SU-DHL-6 (cell line): Measurements from ENCODE around the gene SETD4.

ENCODE experiments used
- H2AFZ ChIP-seq: fragments of 200-600 bp; sonication (generic); 2 replicates; pipeline ENCODE4 v1.6.1; 2014; ENCODE audit warnings: low read depth, mild to moderate bottlenecking, moderate library complexity, mixed read lengths, antibody characterized with exemption, low read length; ENCODE audit not compliant: severe bottlenecking
- H3F3A ChIP-seq: fragments of 200-600 bp; shearing (Covaris generic); 2 replicates; pipeline ENCODE4 v1.6.0; 2016; ENCODE audit warnings: antibody characterized with exemption, mild to moderate bottlenecking; ENCODE audit not compliant: insufficient read depth
- H3K27ac ChIP-seq: fragments of 200-600 bp; sonication (generic); 2 replicates; pipeline ENCODE4 v1.5.1; 2016; ENCODE audit warnings: low read depth, mild to moderate bottlenecking, low read length, moderate library complexity, mixed read lengths
- H3K27me3 ChIP-seq: fragments of 200-600 bp; sonication (generic), shearing (Covaris generic); 2 replicates; pipeline ENCODE4 v1.6.0; 2014; ENCODE audit warnings: mild to moderate bottlenecking, low read length
- H3K36me3 ChIP-seq: fragments of 200-600 bp; sonication (generic); 2 replicates; pipeline ENCODE4 v1.6.1; 2014; ENCODE audit warnings: mild to moderate bottlenecking, low read length, mixed read lengths
- H3K4me2 ChIP-seq: fragments of 300-600, 200-600 bp; shearing (Covaris generic), sonication (generic); 2 replicates; pipeline ENCODE4 v1.6.0; 2014; ENCODE audit warnings: low read length, low read depth, mild to moderate bottlenecking; ENCODE audit not compliant: poor library complexity, severe bottlenecking
- H3K4me3 ChIP-seq: fragments of 200-600 bp; sonication (generic); 2 replicates; pipeline ENCODE4 v1.5.1; 2014; ENCODE audit warnings: antibody characterized with exemption, low read length, mild to moderate bottlenecking, mixed read lengths; ENCODE audit not compliant: insufficient read depth, poor library complexity, severe bottlenecking
- H3K79me2 ChIP-seq: fragments of 200-600 bp; sonication (generic); 2 replicates; pipeline ENCODE4 v1.6.1; 2014; ENCODE audit warnings: mild to moderate bottlenecking, low read length, moderate library complexity; ENCODE audit not compliant: insufficient read depth
- H3K9ac ChIP-seq: fragments of 200-600 bp; sonication (generic); 2 replicates; pipeline ENCODE4 v1.7.0; 2014; ENCODE audit warnings: mild to moderate bottlenecking, low read length
- H3K9me2 ChIP-seq: fragments of 200-600 bp; sonication (generic); replicated peaks from 2 replicates; pipeline ENCODE4 v1.6.1; 2014; ENCODE audit warnings: low read length; ENCODE audit not compliant: insufficient read depth
- H3K9me3 ChIP-seq: fragments of 200-600 bp; sonication (generic); 2 replicates; pipeline ENCODE4 v1.6.1; 2014; ENCODE audit warnings: low read length, mixed read lengths; ENCODE audit not compliant: insufficient read depth
- H4K20me1 ChIP-seq: fragments of 200-600 bp; sonication (generic); 2 replicates; pipeline ENCODE4 v1.6.1; 2014; ENCODE audit warnings: low read depth, mild to moderate bottlenecking, antibody characterized with exemption, low read length, moderate library complexity, mixed read lengths
- CTCF ChIP-seq: fragments of 200-600 bp; sonication (generic); IDR thresholded peaks from one replicate; pipeline ENCODE4 v1.5.1; 2017; ENCODE audit warnings: antibody characterized with exemption, mild to moderate bottlenecking, low read length, moderate library complexity; ENCODE audit not compliant: insufficient read depth, poor library complexity, severe bottlenecking
- EZH2phosphoT487 ChIP-seq: fragments of 200-600 bp; sonication (generic), shearing (Covaris generic); conservative IDR thresholded peaks from 2 replicates; pipeline ENCODE4 v1.6.1; 2018; ENCODE audit warnings: mild to moderate bottlenecking, antibody characterized with exemption, low read length, moderate library complexity, mixed read lengths

The SETD4 gene

GRCh38 chr21:35996217-35996616, 64.1 kb downstream of the SETD4 start:
- no peak overlapping the region for H3K9ac ChIP-seq
- H3K27ac ChIP-seq: no peak overlapping the region
- no peak overlapping the region for H3K4me2 ChIP-seq
- H2AFZ ChIP-seq: no peak overlapping the region
- no peak for TF ChIP-seq CTCF
- TF ChIP-seq EZH2phosphoT487: no peak
- H3K27me3 ChIP-seq: no peaks in the 10 kb centered on the region
- no peaks in the 10 kb centered on the region; the same call in 1 of the 2 replicates for H3K9me3 ChIP-seq
- H3K79me2 ChIP-seq: no peaks in the 10 kb centered on the region
- no peak overlapping the region for H3K4me3 ChIP-seq
- H3F3A ChIP-seq: no peaks in the 10 kb centered on the region
- no peaks in the 10 kb centered on the region for H3K36me3 ChIP-seq
- H3K9me2 ChIP-seq: no peaks in the 10 kb centered on the region
- H4K20me1 ChIP-seq: no peaks in the 10 kb centered on the region

- no peak overlapping the region for H3K9ac ChIP-seq
- H3K4me2 ChIP-seq: no peak overlapping the region
- no peak overlapping the region for H3K4me3 ChIP-seq
- no peaks in the 10 kb centered on the region; the same call in 1 of the 2 replicates for H3K9me3 ChIP-seq
- no peak overlapping the region for H2AFZ ChIP-seq
- no peaks in the 10 kb centered on the region for H3K36me3 ChIP-seq
- no peaks in the 10 kb centered on the region for H3K79me2 ChIP-seq
- no peak overlapping the region for H3K27ac ChIP-seq
- no peaks in the 10 kb centered on the region for H3F3A ChIP-seq
- H3K9me2 ChIP-seq: no peaks in the 10 kb centered on the region
- TF ChIP-seq EZH2phosphoT487 (no peak), CTCF (no peak)
- H4K20me1 ChIP-seq: no peaks in the 10 kb centered on the region
- no peaks in the 10 kb centered on the region for H3K27me3 ChIP-seq
Observed at GRCh38 chr21:35995522-35996088, 64.7 kb downstream of the SETD4 start.

DNA sequence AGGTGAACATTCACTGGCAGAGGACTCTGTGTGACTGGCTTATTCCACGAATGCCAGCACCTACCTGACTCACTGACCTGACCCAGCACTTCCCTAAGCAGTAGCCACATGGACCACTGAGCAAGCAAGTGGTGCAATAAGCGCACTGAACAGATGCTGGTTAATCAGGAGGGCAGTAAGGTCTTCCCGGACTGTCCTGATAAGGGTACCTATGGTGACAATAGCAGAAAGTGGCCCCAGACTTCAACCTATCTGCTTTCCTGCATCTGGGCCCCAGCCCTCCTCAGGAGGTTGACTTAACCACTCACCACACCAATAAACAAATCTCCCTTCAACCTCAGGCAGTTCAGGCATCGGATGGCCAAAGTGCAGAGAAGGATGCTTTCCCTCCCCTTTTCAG, 65.7 kb downstream of the SETD4 start:
- Histone ChIP-seq H3F3A (no peaks in the 10 kb centered on the region), H3K9ac (no peak overlapping the region), H3K4me3 (no peak overlapping the region), H3K36me3 (no peaks in the 10 kb centered on the region), H3K27me3 (no peaks in the 10 kb centered on the region), H3K4me2 (no peak overlapping the region), H2AFZ (no peak overlapping the region), H3K9me3 (no peaks in the 10 kb centered on the region; the same call in 1 of the 2 replicates), H3K9me2 (no peaks in the 10 kb centered on the region), H3K79me2 (no peaks in the 10 kb centered on the region), H4K20me1 (no peaks in the 10 kb centered on the region), H3K27ac (no peak overlapping the region)
- no peak for TF ChIP-seq EZH2phosphoT487
- TF ChIP-seq CTCF: no peak
